Anterior cingulate cortex (tissue), 58 donors: ENCODE data around the gene DIS3L2.

Experiments
- DNase-seq, 58 donors: peaks; one replicate each; lab custom pipeline; 2025; lab: John Stamatoyannopoulos, UW

DIS3L2 gene

GRCh38 chr2:232216028-232216427 lies 254.5 kb downstream of the DIS3L2 start:
- DNase-seq = no peak

GRCh38 chr2:232218778-232219495 lies 257.4 kb downstream of the DIS3L2 start:
- no peak for DNase-seq

- DNase-seq = no peak
These were observed 258.0 kb downstream of the DIS3L2 start for GRCh38 chr2:232219496-232219870.

GRCh38 chr2:232219932-232220331 lies 258.4 kb downstream of the DIS3L2 start:
- no peak for DNase-seq

DNA sequence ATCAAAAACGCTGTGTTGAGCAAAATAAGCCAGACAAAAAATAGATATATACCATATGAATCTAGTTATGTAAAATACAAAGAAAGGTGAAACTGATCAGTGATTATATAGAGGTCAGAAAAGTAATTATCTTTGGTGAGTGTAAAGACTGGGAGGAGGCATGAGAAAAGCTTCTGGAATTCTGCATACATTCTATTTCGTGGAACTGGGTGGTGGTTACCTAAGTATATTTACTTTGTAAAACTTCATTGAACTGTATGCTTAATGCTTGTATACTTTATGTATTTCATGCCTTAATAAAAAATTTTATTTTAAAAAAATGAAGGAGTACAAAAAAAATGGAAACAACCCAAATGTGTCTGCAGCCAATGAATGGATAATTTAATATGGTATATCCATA lies 263.9 kb downstream of the DIS3L2 start:
- DNase-seq = no peak

- DNase-seq = no peak
These were observed 264.4 kb downstream of the DIS3L2 start for GRCh38 chr2:232225895-232226294.

DNA sequence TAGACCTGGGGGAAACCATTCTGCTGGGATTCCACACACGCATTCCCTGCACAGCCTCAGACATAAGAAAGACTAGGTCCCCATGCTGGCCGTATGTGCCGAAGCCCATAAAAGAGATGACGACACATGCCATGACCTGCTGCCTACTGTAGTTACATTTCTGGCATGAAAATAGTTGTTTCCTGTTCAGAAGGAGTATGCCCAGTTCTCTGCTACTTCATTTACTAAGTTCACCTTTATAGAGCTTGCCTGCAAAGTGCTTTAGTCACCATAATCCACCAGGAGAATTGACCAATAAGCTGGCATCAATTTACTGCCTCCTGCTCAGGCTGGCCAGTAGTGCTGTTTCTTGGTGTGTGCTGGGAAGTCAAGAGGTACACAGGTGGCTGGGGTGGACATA lies 266.8 kb downstream of the DIS3L2 start:
- no peak for DNase-seq

DNA sequence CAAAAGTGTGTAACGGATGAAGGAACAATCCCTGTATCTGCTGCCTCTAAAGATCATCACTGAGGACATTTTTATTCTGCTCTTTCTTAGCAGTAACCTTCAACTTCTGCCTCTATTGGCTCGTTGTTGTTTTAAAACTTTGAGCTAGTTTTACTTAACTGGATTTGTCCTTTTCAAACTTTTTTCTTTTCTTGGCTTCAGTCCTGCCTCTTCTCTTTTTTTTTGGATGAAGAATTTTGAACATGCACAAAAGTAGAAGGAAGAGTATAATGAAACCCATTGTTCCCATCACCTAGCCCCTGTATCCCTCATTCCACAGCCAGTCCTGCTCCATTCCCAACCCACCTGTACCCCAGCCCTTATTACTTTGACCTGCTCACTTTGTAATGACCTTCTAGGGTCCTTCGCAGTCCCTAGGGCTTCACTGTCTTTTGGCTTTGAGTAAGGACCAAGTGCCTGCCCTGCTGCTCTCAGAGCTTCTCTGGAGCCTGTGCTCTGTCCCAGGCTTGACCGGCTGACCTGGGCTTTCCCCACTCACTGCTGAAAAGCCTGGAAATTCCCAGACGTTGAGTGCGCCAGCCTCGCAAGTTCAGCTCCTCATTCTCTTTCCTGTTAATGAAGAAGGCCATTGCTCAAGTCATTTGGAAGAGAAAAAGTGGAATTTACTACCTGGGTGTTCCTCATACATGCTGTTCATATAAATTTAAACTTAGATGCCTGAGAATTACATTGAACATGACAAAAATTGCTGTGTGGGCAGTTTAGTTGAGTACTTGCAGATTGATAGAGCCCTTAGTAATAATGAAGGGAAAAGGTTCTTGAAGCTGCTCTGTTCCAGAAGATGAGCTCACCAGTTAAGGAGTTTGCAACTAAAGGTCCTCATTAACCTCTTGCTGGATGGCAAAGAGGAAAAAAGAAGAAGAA lies 267.7 kb downstream of the DIS3L2 start:
- peak in 2 of 58 donors; percentile 3 to 6 for DNase-seq

DNA sequence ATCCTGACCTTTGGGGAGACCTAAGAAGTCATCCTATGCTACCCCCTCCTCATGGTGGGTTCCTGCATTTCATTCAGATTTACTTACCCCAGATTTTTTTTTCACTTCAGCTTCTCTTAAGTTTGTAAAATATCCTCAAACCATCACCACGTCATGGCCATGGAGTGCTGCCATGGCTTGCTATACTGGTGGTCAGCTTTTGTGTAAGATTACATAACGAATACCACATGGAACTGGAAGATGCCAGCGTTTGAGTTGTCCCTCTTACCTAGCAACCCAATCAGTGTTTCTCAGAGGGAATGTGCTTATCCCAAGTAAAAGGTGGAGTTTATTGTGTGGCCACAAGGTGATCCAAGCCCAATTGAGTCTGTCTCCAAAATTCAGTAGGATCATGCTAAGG lies 268.4 kb downstream of the DIS3L2 start:
- no peak for DNase-seq

GRCh38 chr2:232230560-232230959 lies 269.0 kb downstream of the DIS3L2 start:
- no peak for DNase-seq

GRCh38 chr2:232231554-232231953 lies 270.0 kb downstream of the DIS3L2 start:
- DNase-seq = no peak

- no peak for DNase-seq
These were observed 271.4 kb downstream of the DIS3L2 start for GRCh38 chr2:232232915-232233314.

GRCh38 chr2:232234922-232235615 lies 273.6 kb downstream of the DIS3L2 start:
- DNase-seq = no peak

- DNase-seq = no peak
These were observed 274.2 kb downstream of the DIS3L2 start for GRCh38 chr2:232235716-232236115.

DNA sequence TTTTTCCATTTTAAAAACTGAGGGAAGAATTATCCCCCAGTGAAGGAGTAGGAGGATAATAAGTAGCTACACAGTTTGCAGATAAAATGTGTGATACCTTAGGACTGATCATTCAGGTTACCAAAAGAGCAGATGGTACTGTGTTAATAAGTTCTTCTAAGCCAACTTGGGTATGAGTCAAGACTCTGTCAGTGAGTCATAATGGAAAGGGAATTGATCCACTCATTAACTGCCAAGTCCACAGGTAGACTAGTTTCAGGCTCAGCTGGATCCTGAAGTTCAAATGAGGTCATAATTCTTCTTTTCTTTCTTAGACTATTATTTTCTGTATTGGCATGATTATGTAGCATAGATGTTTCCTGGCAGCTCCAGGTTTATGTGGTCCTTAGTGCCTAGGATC lies 274.7 kb downstream of the DIS3L2 start:
- DNase-seq = no peak

DNA sequence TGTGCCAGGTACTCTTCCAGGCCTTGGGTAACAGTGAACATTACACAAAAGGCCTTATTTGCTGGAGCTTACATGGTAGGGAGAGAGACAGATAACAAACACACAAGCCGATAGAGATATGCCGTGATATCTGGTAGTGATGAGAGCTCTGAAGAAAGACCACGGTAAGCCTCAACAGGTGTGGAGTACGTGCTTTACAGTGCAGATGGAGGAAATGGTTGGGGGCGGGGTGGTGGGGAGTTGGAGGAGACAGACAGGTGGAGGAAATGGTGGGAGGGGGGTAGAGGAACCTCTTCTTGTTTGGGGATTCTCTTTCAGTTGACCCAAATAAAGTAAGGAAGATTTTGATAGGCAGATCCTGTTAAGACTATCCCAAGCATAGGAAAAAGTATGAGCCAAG lies 276.0 kb downstream of the DIS3L2 start:
- no peak for DNase-seq

DNA sequence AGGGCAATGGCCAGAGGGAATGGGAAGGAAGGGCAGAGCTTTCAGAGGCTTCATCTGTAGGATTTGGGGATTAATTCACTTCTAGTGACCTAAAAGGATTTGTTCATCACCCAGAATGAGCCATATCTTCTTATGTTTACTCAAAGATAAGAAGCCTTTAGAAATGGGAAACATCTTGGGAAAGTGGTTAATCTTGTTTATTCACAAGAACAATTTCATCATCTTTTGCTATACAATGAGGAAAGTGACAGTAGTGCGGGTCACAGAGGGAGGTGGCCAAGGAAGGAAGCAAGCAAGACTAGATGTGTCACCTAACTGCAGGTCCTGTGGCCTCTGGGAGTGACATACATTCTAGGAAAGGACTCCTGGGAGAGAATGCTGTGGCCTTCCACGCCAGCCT lies 276.6 kb downstream of the DIS3L2 start:
- no peak for DNase-seq

GRCh38 chr2:232238596-232238995 lies 277.1 kb downstream of the DIS3L2 start:
- no peak for DNase-seq

DNA sequence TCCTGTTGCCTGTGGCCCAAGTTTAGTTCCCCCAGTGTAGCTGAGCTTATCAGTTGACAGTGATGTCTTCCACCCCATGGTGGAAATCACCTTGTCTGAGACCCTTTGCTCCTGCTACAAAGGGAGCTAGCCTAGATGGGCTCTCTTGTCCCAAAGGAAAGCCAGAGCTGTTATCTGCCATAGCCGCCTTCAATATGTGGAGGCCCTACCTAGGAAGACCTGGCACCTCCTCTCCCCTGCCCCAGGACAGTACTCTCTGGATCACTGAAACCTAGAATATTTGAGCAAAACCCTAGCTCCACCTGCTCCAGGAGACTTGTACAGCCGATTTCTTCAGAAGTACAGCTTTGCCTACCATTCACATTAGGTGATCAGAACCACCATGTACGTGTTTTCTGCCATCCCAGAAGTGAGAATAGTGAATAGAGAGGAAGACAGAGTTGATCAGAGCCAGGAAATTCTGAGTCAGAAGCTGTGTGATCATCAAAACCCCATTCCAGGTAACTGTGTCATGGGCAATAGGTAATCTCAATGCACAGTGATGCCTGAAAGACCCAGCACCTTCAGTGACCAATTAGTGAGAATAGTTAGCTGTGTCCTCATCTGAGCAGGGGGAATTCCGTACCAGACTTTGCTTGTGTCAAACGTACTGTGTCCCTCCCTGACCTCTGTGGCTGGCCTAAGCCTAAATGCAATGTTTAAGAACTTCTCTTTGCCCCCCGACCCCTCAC lies 278.6 kb downstream of the DIS3L2 start:
- DNase-seq = no peak

GRCh38 chr2:232240906-232241305 lies 279.4 kb downstream of the DIS3L2 start:
- DNase-seq = peak in 6 of 58 donors; percentile 7 to 23 (median 20)
